Mesenchymal stem cell (in vitro differentiated cells and primary cell): ENCODE data around the gene ADGRF5.
"Not testable (repeated sequence)": the region's sequence is repeated elsewhere in the genome, so short reads cannot be mapped to it uniquely, and the experiment has no call there.

Experiments
- DNase-seq: peaks from one replicate; pipeline ENCODE4 v3.0.0-alpha.2; 2013
- H2AFZ ChIP-seq: one replicate; pipeline ENCODE4 v1.6.1; 2013; ENCODE audit warnings: low read depth, mild to moderate bottlenecking, control low read depth, inconsistent platforms, low read length, moderate library complexity
- H2AK5ac ChIP-seq: 2 replicates; pipeline ENCODE4 v1.6.1; 2013; ENCODE audit warnings: low read length, moderate library complexity, mild to moderate bottlenecking, inconsistent platforms; ENCODE audit not compliant: severe bottlenecking
- H2BK120ac ChIP-seq: one replicate; pipeline ENCODE4 v1.6.1; 2013; ENCODE audit warnings: low read depth, mild to moderate bottlenecking, inconsistent platforms, low read length, moderate library complexity
- H2BK12ac ChIP-seq, 2 experiments: one replicate each; pipeline ENCODE4 v1.6.1; 2013; ENCODE audit warnings: inconsistent platforms in 2 of 2, low read length in 2 of 2, mild to moderate bottlenecking in 2 of 2, moderate library complexity in 2 of 2, control low read depth in 1 of 2
- H2BK15ac ChIP-seq: one replicate; pipeline ENCODE4 v1.6.1; 2013; ENCODE audit warnings: mild to moderate bottlenecking, low read depth, inconsistent platforms; ENCODE audit not compliant: poor library complexity, severe bottlenecking
- H2BK5ac ChIP-seq: 2 replicates; pipeline ENCODE4 v1.6.1; 2013; ENCODE audit warnings: low read depth, mild to moderate bottlenecking, low read length, control low read depth, inconsistent platforms; ENCODE audit not compliant: poor library complexity, severe bottlenecking
- H3K14ac ChIP-seq, 2 experiments: one replicate each; pipeline ENCODE4 v1.6.1; 2013; ENCODE audit warnings: inconsistent platforms in 2 of 2, low read length in 2 of 2, control low read depth in 1 of 2, mild to moderate bottlenecking in 1 of 2, moderate library complexity in 1 of 2
- H3K18ac ChIP-seq, 2 experiments: one replicate each; pipeline ENCODE4 v1.6.1; 2013; ENCODE audit warnings: inconsistent platforms in 2 of 2, low read length in 2 of 2, control low read depth in 1 of 2, low read depth in 1 of 2, mild to moderate bottlenecking in 1 of 2
- H3K23ac ChIP-seq, 2 experiments: one replicate each; pipeline ENCODE4 v1.6.1; 2013; ENCODE audit warnings: inconsistent platforms in 2 of 2, low read length in 2 of 2, mild to moderate bottlenecking in 2 of 2, moderate library complexity in 2 of 2, control low read depth in 1 of 2
- H3K27ac ChIP-seq: 2 replicates; pipeline ENCODE4 v1.5.1; 2013; ENCODE audit warnings: mild to moderate bottlenecking, moderate library complexity, low read length, control low read depth, inconsistent platforms; ENCODE audit not compliant: poor library complexity, severe bottlenecking
- H3K27me3 ChIP-seq, 2 experiments: 2 replicates each; pipeline versions ENCODE4 v1.6.1 to v1.7.0; 2013; ENCODE audit warnings: low read length in 2 of 2, mild to moderate bottlenecking in 2 of 2, moderate library complexity in 2 of 2, control low read depth in 1 of 2, inconsistent platforms in 1 of 2; ENCODE audit not compliant: control insufficient read depth in 1 of 2, insufficient read depth in 1 of 2
- H3K36me3 ChIP-seq, 2 experiments: 2 replicates each; pipeline versions ENCODE4 v1.6.1 to v1.7.0; 2013; ENCODE audit warnings: low read length in 2 of 2, control low read depth in 1 of 2, inconsistent platforms in 1 of 2, low read depth in 1 of 2, mild to moderate bottlenecking in 1 of 2; ENCODE audit not compliant: insufficient read depth in 2 of 2, control insufficient read depth in 1 of 2
- H3K4ac ChIP-seq, 2 experiments: one replicate each; pipeline ENCODE4 v1.6.1; 2013; ENCODE audit warnings: inconsistent platforms in 2 of 2, low read length in 2 of 2, mild to moderate bottlenecking in 2 of 2, moderate library complexity in 2 of 2, control low read depth in 1 of 2, low read depth in 1 of 2
- H3K4me1 ChIP-seq: 2 replicates; pipeline ENCODE4 v1.6.1; 2013; ENCODE audit warnings: low read depth, low read length, control low read depth; ENCODE audit not compliant: control insufficient read depth, insufficient read depth
- H3K4me2 ChIP-seq: 2 replicates; pipeline ENCODE4 v1.6.1; 2013; ENCODE audit warnings: low read length, mild to moderate bottlenecking, inconsistent platforms; ENCODE audit not compliant: poor library complexity, severe bottlenecking
- H3K4me3 ChIP-seq, 2 experiments: 2 replicates each; pipeline versions ENCODE4 v1.5.1 to v1.7.0; 2013; ENCODE audit warnings: low read length in 2 of 2, mild to moderate bottlenecking in 2 of 2, control low read depth in 1 of 2, low read depth in 1 of 2; ENCODE audit not compliant: insufficient read depth in 1 of 2
- H3K79me1 ChIP-seq: replicated peaks from 2 replicates; pipeline ENCODE4 v1.6.1; 2013; ENCODE audit warnings: mild to moderate bottlenecking, control low read depth, low read length, inconsistent platforms; ENCODE audit not compliant: poor library complexity, severe bottlenecking
- H3K9ac ChIP-seq: 2 replicates; pipeline ENCODE4 v1.7.0; 2013; ENCODE audit warnings: mild to moderate bottlenecking, low read length, moderate library complexity
- H3K9me3 ChIP-seq: 2 replicates; pipeline ENCODE4 v1.7.0; 2013; ENCODE audit warnings: mild to moderate bottlenecking, low read length; ENCODE audit not compliant: control insufficient read depth
- H4K8ac ChIP-seq: one replicate; pipeline ENCODE4 v1.6.1; 2013; ENCODE audit warnings: inconsistent platforms, mild to moderate bottlenecking, low read length, moderate library complexity
- H4K91ac ChIP-seq: one replicate; pipeline ENCODE4 v1.6.1; 2013; ENCODE audit warnings: mild to moderate bottlenecking, low read length, inconsistent platforms
- WGBS: methylation state at CpG from one replicate; pipeline ENCODE4 v1.1.7; 2013; ENCODE audit warnings: mixed read lengths; 5-methylcytosine and 5-hydroxymethylcytosine counted together

ADGRF5 gene

DNA sequence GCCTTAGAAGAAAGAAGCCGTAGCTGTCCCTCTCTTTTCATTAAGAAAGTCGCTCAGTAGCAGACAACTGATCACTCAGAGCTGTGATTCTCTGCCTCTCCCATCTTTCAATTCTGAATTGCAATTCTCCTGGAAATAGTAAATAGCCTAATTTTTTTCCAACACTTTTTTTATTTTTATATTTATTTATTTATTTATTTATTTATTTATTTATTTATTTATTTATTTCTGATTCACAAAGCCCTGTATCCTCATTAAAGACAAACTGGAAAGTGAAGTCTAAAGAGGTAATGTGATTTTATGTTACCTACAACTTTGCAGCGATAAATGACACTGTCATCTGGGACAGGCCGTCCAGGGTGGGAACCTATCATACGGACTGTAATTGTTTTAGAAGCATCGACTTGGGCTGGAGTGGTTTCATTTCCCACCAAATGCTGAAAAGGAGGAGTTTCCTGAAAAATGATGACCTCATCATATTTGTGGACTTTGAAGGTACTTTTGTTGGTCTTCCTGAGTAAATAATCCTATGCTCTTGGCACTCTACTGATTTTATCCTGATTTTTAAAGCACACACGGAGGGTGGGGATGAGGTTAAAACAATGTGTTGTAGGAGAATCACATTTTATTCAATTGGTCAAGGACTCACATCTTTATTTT lies 87.4 kb downstream of the ADGRF5 start:
- H2AFZ ChIP-seq, H3K27ac ChIP-seq, H3K14ac ChIP-seq, H4K8ac ChIP-seq, H2BK120ac ChIP-seq, H3K27me3 ChIP-seq, H3K9ac ChIP-seq, H2BK5ac ChIP-seq, H2BK15ac ChIP-seq, H3K9me3 ChIP-seq, H3K18ac ChIP-seq, H3K4me3 ChIP-seq, H3K4me2 ChIP-seq, H3K4me1 ChIP-seq, H2BK12ac ChIP-seq, DNase-seq, H3K36me3 ChIP-seq, H3K23ac ChIP-seq, H2AK5ac ChIP-seq, H3K79me1 ChIP-seq, H3K4ac ChIP-seq, H4K91ac ChIP-seq: not testable (repeated sequence)
- 84% methylated on average over 6 of the region's 7 CpGs for WGBS

- Histone ChIP-seq H3K36me3 (no peaks in the 10 kb centered on the region), H3K27me3 (peaks cover 0 to 6% of the 10 kb centered on the region in 2 experiments), H4K91ac (no peak overlapping the region), H3K4me3 (no peak overlapping the region), H2AFZ (no peak overlapping the region), H3K9me3 (no peaks in the 10 kb centered on the region), H3K9ac (no peak overlapping the region), H3K79me1 (no peaks in the 10 kb centered on the region), H3K4ac (no peak overlapping the region), H2BK5ac (no peak overlapping the region), H3K4me1 (no peaks in the 10 kb centered on the region), H3K23ac (no peak overlapping the region), H3K14ac (no peak overlapping the region), H2AK5ac (no peak overlapping the region), H2BK120ac (no peak overlapping the region), H4K8ac (no peak overlapping the region), H2BK12ac (no peak overlapping the region), H3K27ac (no peak overlapping the region), H3K18ac (no peak overlapping the region), H2BK15ac (no peak overlapping the region), H3K4me2 (no peak overlapping the region)
- no CpG with 5 or more reads among the region's 3 CpGs for WGBS
- no peak for DNase-seq
These were observed 88.9 kb downstream of the ADGRF5 start for GRCh38 chr6:46832816-46833215.

GRCh38 chr6:46828939-46829338 lies 92.8 kb downstream of the ADGRF5 start:
- 81% methylated on average over 2 of the region's 2 CpGs for WGBS

DNA sequence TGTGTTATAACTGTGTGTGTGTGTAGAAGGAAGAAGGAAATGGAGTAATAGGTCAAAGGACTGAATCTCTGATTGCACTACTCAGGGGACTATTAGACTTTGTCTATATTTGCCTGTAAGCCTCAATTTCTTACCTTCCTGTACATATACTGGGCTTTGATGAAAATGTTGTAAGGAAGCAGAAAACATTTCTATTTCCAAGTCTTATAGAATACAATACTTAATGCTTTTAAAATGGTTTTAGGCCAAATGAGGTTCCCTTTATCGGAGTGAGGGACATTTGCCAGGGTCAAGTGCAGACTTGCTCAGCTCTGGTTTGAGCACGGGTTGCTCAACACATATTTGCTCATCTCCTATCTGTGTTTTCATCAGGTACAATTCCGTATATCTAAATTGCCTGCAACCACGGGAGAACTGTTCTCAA lies 100.3 kb downstream of the ADGRF5 start:
- Histone ChIP-seq H2BK15ac (no peak overlapping the region), H3K36me3 (no peaks in the 10 kb centered on the region), H3K4me2 (no peak overlapping the region), H3K27ac (no peak overlapping the region), H4K91ac (no peak overlapping the region), H3K4ac (no peak overlapping the region), H2AK5ac (no peak overlapping the region), H2BK120ac (no peak overlapping the region), H3K27me3 (peaks cover 0 to 4% of the 10 kb centered on the region in 2 experiments), H2AFZ (no peak overlapping the region), H3K79me1 (no peaks in the 10 kb centered on the region), H2BK12ac (no peak overlapping the region), H3K4me1 (no peaks in the 10 kb centered on the region), H3K23ac (no peak overlapping the region), H3K9me3 (no peaks in the 10 kb centered on the region), H3K9ac (no peak overlapping the region), H4K8ac (no peak overlapping the region), H3K4me3 (no peak overlapping the region), H3K18ac (no peak overlapping the region), H2BK5ac (no peak overlapping the region), H3K14ac (peak overlapping the region in 1 of 2 experiments; percentile 38)
- DNase-seq, result no peak
- WGBS, result 88% methylated on average over 2 of the region's 4 CpGs

More at GRCh38 chr6:46828939-46829338, 92.8 kb downstream of the ADGRF5 start:
- H3K4me3 ChIP-seq, result no peak overlapping the region
- H3K9me3 ChIP-seq, result no peaks in the 10 kb centered on the region
- H2BK15ac ChIP-seq, result no peak overlapping the region
- H3K18ac ChIP-seq, result no peak overlapping the region
- H3K27ac ChIP-seq, result no peak overlapping the region
- no peak overlapping the region for H3K4me2 ChIP-seq
- H3K79me1 ChIP-seq, result no peaks in the 10 kb centered on the region
- H2AFZ ChIP-seq, result no peak overlapping the region
- peaks cover 0 to 6% of the 10 kb centered on the region in 2 experiments for H3K27me3 ChIP-seq
- H3K23ac ChIP-seq, result no peak overlapping the region
- H3K14ac ChIP-seq, result no peak overlapping the region
- H3K9ac ChIP-seq, result no peak overlapping the region
- no peak for DNase-seq
- no peak overlapping the region for H4K91ac ChIP-seq
- H2BK12ac ChIP-seq, result no peak overlapping the region
- no peaks in the 10 kb centered on the region for H3K4me1 ChIP-seq
- no peaks in the 10 kb centered on the region for H3K36me3 ChIP-seq
- H3K4ac ChIP-seq, result no peak overlapping the region
- H2BK120ac ChIP-seq, result no peak overlapping the region
- H2AK5ac ChIP-seq, result no peak overlapping the region
- no peak overlapping the region for H2BK5ac ChIP-seq
- H4K8ac ChIP-seq, result no peak overlapping the region
